Measurements from ENCODE around the gene HBB.

Gene HBB

DNA sequence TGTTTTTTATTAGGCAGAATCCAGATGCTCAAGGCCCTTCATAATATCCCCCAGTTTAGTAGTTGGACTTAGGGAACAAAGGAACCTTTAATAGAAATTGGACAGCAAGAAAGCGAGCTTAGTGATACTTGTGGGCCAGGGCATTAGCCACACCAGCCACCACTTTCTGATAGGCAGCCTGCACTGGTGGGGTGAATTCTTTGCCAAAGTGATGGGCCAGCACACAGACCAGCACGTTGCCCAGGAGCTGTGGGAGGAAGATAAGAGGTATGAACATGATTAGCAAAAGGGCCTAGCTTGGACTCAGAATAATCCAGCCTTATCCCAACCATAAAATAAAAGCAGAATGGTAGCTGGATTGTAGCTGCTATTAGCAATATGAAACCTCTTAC, 1.4 kb downstream of the HBB start:
- TF ChIP-seq, protein P1, sequence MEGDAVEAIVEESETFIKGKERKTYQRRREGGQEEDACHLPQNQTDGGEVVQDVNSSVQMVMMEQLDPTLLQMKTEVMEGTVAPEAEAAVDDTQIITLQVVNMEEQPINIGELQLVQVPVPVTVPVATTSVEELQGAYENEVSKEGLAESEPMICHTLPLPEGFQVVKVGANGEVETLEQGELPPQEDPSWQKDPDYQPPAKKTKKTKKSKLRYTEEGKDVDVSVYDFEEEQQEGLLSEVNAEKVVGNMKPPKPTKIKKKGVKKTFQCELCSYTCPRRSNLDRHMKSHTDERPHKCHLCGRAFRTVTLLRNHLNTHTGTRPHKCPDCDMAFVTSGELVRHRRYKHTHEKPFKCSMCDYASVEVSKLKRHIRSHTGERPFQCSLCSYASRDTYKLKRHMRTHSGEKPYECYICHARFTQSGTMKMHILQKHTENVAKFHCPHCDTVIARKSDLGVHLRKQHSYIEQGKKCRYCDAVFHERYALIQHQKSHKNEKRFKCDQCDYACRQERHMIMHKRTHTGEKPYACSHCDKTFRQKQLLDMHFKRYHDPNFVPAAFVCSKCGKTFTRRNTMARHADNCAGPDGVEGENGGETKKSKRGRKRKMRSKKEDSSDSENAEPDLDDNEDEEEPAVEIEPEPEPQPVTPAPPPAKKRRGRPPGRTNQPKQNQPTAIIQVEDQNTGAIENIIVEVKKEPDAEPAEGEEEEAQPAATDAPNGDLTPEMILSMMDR (IDR thresholded peaks at IDR 0.05; ENCODE audit: borderline replicate concordance, insufficient read depth, low read depth, low read length): no peak
- H3K4me3 ChIP-seq (ENCODE audit: low read depth, low read length): no peak overlapping the region

DNA sequence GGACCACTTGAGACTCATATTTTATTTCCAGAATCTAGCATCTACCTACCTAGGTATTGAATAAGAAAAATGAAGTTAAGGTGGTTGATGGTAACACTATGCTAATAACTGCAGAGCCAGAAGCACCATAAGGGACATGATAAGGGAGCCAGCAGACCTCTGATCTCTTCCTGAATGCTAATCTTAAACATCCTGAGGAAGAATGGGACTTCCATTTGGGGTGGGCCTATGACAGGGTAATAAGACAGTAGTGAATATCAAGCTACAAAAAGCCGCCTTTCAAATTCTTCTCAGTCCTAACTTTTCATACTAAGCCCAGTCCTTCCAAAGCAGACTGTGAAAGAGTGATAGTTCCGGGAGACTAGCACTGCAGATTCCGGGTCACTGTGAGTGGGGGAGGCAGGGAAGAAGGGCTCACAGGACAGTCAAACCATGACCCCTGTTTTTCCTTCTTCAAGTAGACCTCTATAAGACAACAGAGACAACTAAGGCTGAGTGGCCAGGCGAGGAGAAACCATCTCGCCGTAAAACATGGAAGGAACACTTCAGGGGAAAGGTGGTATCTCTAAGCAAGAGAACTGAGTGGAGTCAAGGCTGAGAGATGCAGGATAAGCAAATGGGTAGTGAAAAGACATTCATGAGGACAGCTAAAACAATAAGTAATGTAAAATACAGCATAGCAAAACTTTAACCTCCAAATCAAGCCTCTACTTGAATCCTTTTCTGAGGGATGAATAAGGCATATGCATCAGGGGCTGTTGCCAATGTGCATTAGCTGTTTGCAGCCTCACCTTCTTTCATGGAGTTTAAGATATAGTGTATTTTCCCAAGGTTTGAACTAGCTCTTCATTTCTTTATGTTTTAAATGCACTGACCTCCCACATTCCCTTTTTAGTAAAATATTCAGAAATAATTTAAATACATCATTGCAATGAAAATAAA, 2.1 kb downstream of the HBB start:
- no peak overlapping the region for H3K4me3 ChIP-seq (ENCODE audit: low read depth, low read length)
- TF ChIP-seq, protein P1 (IDR thresholded peaks at IDR 0.05; ENCODE audit: borderline replicate concordance, insufficient read depth, low read depth, low read length): no peak

DNA sequence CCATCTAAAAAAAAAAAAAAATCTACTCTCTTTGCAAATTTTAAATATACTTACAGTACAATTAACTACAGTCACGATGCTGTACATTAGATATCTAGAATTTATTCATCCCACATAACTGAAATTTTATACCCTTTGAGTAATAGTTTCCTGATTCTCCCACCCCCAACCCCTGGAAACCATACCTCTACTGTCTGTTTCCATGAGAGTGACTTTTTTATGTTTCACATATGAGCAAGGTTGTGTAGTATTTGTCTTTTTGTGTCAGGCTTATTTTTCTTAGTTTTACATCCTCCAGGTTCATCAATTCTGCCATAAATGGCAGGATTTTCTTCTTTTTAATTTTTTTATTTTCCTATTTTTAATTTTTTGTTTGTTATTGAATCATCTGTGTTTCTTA, 3.2 kb downstream of the HBB start:
- TF ChIP-seq, protein P1 (IDR thresholded peaks at IDR 0.05; ENCODE audit: borderline replicate concordance, insufficient read depth, low read depth, low read length): no peak
- H3K4me3 ChIP-seq (ENCODE audit: low read depth, low read length): no peak overlapping the region

DNA sequence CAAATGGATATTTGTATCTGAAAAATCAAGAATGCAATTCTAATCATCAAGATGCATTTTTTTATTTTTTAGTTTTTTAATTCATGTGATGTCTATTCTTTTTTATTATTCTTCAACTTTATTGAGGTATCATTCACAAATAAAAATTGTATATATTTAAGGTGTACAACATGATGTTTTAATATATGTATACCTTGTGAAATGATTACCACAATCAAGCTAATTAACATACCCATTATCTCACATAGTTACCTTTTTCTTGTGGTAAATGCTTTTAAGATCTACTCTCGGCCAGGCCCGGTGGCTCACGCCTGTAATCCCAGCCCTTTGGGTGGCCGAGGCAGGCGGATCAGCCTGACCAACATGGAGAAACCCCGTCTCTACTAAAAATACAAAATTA, 3.7 kb downstream of the HBB start:
- TF ChIP-seq, protein P1 (IDR thresholded peaks at IDR 0.05; ENCODE audit: borderline replicate concordance, insufficient read depth, low read depth, low read length): no peak
- no peak overlapping the region for H3K4me3 ChIP-seq (ENCODE audit: low read depth, low read length)

DNA sequence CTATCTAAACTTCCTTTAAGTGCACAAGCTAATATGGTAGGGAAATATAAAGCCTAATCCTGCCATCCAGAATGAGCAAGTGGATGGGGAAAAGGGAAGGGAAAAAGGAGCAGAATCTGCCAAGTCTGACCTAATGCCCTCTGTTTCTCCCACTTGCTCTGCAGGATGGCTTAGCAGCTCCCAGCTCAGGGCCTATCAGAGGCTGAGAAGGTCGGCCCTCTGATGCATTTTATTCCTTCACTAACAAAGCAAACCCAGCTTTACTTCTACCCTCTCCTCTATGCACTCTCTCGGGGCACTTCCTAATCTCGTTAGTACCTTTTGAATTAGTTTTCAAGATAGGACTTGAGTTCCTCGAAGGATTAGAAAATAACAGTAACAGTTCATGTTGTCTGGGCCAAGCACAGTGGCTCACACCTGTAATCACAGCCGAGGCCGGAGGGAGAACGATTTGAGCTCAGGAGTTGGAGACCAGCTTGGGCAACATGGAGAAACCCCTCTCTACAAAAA, 16.4 kb downstream of the HBB start:
- H3K4me3 ChIP-seq (ENCODE audit: low read depth, low read length): no peak overlapping the region
- TF ChIP-seq, protein P1 (IDR thresholded peaks at IDR 0.05; ENCODE audit: borderline replicate concordance, insufficient read depth, low read depth, low read length): no peak

DNA sequence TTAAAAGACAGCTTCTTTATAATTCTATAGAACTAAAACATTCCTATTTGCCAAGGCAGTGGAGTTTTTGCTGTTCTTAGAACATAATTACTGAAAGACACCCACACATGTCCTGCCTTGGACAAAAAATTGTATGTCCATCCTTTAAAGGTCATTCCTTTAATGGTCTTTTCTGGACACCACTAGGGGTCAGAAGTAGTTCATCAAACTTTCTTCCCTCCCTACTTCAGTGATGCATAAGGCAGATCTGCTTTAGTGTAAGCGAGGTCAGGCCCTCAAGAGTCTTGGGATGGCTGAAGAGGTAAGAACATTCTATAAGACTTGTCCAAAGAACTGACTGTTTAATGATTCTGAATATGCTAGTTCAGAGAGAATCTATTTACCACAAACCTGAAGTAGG, 22.1 kb downstream of the HBB start:
- no peak overlapping the region for H3K4me3 ChIP-seq (ENCODE audit: low read depth, low read length)
- TF ChIP-seq, protein P1 (IDR thresholded peaks at IDR 0.05; ENCODE audit: borderline replicate concordance, insufficient read depth, low read depth, low read length): peak; percentile 30; the same call in 1 of the 2 replicates

DNA sequence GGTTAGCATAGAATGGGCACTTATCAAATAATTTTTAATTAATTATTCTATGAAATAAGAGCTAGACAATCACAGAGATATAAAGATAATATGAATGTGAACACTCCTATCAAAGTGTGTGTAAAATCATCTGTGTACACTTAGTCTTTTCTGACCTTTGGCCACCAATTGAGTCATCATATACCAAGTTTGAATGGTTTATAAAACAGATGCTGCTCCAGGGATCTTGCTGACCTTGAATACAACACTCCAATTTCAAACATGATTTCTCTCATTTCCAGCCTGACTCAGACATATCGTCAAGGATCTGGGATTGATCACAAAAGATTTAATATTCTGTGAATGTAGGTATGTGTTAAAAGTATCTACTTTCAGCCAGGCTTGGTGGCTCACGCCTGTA, 23.5 kb downstream of the HBB start:
- H3K4me3 ChIP-seq (ENCODE audit: low read depth, low read length): no peak overlapping the region
- TF ChIP-seq, protein P1 (IDR thresholded peaks at IDR 0.05; ENCODE audit: borderline replicate concordance, insufficient read depth, low read depth, low read length): no peak

All from GM12875 (cell line).